Endodermal cell (in vitro differentiated cells): ENCODE results near the gene VMP1. TPM values are rescaled to one million over a fixed set of nuclear protein-coding genes. Genes with fewer than 3 reads are reported as not detected.
"Not testable (repeated sequence)": the region's sequence is repeated elsewhere in the genome, so short reads cannot be mapped to it uniquely, and the experiment has no call there.

ENCODE experiments used
- DNase-seq: peaks from one replicate; pipeline ENCODE4 v3.0.0-alpha.2; 2017
- H3K27ac ChIP-seq: 2 replicates; pipeline ENCODE4 v1.5.1; 2013; ENCODE audit warnings: mild to moderate bottlenecking, low read depth, low read length, moderate library complexity
- H3K27me3 ChIP-seq: 2 replicates; pipeline ENCODE4 v1.6.1; 2013; ENCODE audit warnings: mild to moderate bottlenecking, low read length, moderate library complexity; ENCODE audit not compliant: insufficient read depth, control insufficient read depth, poor library complexity, severe bottlenecking
- H3K36me3 ChIP-seq: 2 replicates; pipeline ENCODE4 v1.7.0; 2013; ENCODE audit warnings: mild to moderate bottlenecking, low read length, moderate library complexity; ENCODE audit not compliant: control insufficient read depth, insufficient read depth
- H3K4me1 ChIP-seq: one replicate; pipeline ENCODE4 v1.7.0; 2013; ENCODE audit warnings: low read length; ENCODE audit not compliant: control insufficient read depth, insufficient read depth
- H3K4me3 ChIP-seq: 2 replicates; pipeline ENCODE4 v1.5.1; 2013; ENCODE audit warnings: mild to moderate bottlenecking, low read length, moderate library complexity
- H3K9ac ChIP-seq: 2 replicates; pipeline ENCODE4 v1.6.1; 2013; ENCODE audit warnings: mild to moderate bottlenecking, low read length, moderate library complexity; ENCODE audit not compliant: poor library complexity, severe bottlenecking; ENCODE audit errors: extremely low read depth
- H3K9me3 ChIP-seq: 2 replicates; pipeline ENCODE4 v1.6.1; 2013; ENCODE audit warnings: mild to moderate bottlenecking, low read length, moderate library complexity; ENCODE audit not compliant: control insufficient read depth
- H3K27ac Mint-ChIP-seq: 2 replicates; pipeline ENCODE4 v1.8.0; 2020; ENCODE audit warnings: mixed read lengths
- H3K27me3 Mint-ChIP-seq: 2 replicates; pipeline ENCODE4 v1.8.0; 2021; ENCODE audit warnings: mild to moderate bottlenecking, mixed read lengths; ENCODE audit not compliant: insufficient read depth
- H3K36me3 Mint-ChIP-seq: 2 replicates; pipeline ENCODE4 v1.8.0; 2020; ENCODE audit warnings: low read depth, mixed read lengths
- H3K4me1 Mint-ChIP-seq: 2 replicates; pipeline ENCODE4 v1.8.0; 2020; ENCODE audit warnings: mixed read lengths
- H3K4me3 Mint-ChIP-seq: 2 replicates; pipeline ENCODE4 v1.8.0; 2020; ENCODE audit warnings: mild to moderate bottlenecking, moderate library complexity, mixed read lengths
- H3K9me3 Mint-ChIP-seq: 2 replicates; pipeline ENCODE4 v1.8.0; 2020; ENCODE audit warnings: mild to moderate bottlenecking, mixed read lengths
- WGBS, 2 experiments: methylation state at CpG; one replicate each; pipeline versions ENCODE4 v1.1.5 to v1.1.7; 2013; ENCODE audit warnings: missing lambda C conversion rate in 2 of 2, mixed read lengths in 1 of 2; ENCODE audit not compliant: insufficient coverage in 1 of 2, insufficient read length in 1 of 2; 5-methylcytosine and 5-hydroxymethylcytosine counted together
- total RNA-seq, 2 donors: library from RNA; stranded (reverse); fragmentation: NEBNext Ultra II Directional in 1 of 2; extraction: Animal tissue kit (Norgen Biotek cat#: 25700) in 1 of 2; gene quantifications; 2 replicates in 1 of 2; 3 replicates in 1 of 2; pipeline ENCODE4 v1.2.1, GENCODE V29; 2021
- TF ChIP-seq, protein P1 (sequence below): fragments of 200-600 bp; sonication (generic); conservative IDR thresholded peaks from 2 replicates; pipeline ENCODE4 v1.5.0; 2021; ENCODE audit warnings: antibody characterized with exemption, mild to moderate bottlenecking

The VMP1 gene
- total RNA-seq, 2 donors from 2014 or later: 67.9 to 69.9 TPM

DNA sequence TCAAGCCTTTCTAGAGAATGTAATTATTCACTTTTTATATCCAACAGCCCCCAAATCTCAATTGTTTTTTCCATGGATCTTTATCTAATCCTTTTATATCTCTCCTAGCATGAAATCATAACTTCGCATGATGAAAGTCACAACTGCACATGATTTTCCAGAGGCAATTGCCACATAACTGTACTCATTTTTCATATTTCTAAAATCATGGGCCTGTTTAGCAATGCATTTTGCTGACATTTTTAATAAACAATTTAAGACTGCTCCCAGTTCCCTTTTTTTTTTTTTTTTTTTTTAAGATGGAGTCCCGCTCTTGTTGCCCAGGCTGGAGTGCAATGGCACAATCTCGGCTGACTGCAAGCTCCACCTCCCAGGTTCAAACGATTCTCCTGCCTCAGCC lies 83.5 kb downstream of the VMP1 start:
- H3K9me3 ChIP-seq: no peaks in the 10 kb centered on the region
- H3K4me3 ChIP-seq: no peak overlapping the region
- H3K9ac ChIP-seq: no peak overlapping the region
- H3K27ac ChIP-seq: no peak overlapping the region
- H3K4me1 ChIP-seq: peaks cover 8% of the 10 kb centered on the region
- peaks cover 12% of the 10 kb centered on the region for H3K4me1 Mint-ChIP-seq
- H3K4me3 Mint-ChIP-seq: no peak overlapping the region
- no peaks in the 10 kb centered on the region for H3K27me3 ChIP-seq
- no peaks in the 10 kb centered on the region for H3K27me3 Mint-ChIP-seq
- H3K36me3 Mint-ChIP-seq: peaks cover 15% of the 10 kb centered on the region
- 85 to 91% methylated on average over 2 to 4 of the region's 4 CpGs for WGBS, 2 experiments
- H3K9me3 Mint-ChIP-seq: no peaks in the 10 kb centered on the region
- H3K27ac Mint-ChIP-seq: no peak overlapping the region
- H3K36me3 ChIP-seq: no peaks in the 10 kb centered on the region
- TF ChIP-seq, protein P1, sequence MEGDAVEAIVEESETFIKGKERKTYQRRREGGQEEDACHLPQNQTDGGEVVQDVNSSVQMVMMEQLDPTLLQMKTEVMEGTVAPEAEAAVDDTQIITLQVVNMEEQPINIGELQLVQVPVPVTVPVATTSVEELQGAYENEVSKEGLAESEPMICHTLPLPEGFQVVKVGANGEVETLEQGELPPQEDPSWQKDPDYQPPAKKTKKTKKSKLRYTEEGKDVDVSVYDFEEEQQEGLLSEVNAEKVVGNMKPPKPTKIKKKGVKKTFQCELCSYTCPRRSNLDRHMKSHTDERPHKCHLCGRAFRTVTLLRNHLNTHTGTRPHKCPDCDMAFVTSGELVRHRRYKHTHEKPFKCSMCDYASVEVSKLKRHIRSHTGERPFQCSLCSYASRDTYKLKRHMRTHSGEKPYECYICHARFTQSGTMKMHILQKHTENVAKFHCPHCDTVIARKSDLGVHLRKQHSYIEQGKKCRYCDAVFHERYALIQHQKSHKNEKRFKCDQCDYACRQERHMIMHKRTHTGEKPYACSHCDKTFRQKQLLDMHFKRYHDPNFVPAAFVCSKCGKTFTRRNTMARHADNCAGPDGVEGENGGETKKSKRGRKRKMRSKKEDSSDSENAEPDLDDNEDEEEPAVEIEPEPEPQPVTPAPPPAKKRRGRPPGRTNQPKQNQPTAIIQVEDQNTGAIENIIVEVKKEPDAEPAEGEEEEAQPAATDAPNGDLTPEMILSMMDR: no peak
- DNase-seq: no peak

DNA sequence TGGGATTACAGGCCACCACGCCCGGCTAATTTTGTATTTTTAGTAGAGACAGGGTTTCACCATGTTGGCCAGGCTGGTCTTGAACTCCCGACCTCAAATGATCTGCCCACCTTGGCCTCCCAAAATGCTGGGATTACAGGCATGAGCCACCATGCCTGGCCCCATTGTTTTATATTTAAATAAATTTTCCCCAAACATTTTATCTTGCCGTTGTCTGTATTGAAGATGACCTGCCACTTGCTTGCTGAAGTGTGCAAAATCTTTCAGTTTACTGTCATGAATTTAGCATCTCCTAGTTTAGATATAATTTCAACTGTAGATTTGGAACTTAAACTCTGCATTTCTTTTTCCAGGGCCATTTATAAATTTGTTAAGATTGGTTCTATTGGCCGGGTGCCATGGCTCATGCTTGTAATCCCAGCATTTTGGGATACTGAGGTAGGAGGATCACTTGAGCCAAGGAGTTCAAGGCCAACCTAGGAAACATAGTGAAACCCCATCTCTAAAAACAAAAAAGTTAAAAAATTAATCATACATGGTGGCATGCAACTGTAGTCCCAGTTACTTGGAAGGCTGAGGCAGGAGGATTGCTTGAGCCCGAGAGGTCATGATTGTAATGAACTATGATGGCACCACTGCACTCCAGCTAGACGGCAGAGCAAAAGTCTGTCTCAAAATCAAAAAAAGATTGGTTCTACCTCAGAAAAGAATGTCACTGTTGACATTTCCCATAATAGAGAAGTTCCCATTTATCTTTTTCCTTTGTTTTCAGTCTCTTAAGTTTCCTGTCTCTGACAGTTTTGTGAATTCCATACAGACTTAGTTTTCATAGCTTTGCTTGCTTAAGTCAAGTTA lies 84.4 kb downstream of the VMP1 start:
- Mint-ChIP-seq H3K9me3 (no peaks in the 10 kb centered on the region), H3K27ac (peak overlapping the region; percentile 26), H3K27me3 (no peaks in the 10 kb centered on the region), H3K36me3 (peaks cover 18% of the 10 kb centered on the region), H3K4me1 (peaks cover 6% of the 10 kb centered on the region), H3K4me3 (no peak overlapping the region)
- Histone ChIP-seq H3K36me3 (no peaks in the 10 kb centered on the region), H3K27ac (no peak overlapping the region), H3K27me3 (no peaks in the 10 kb centered on the region), H3K9ac (no peak overlapping the region), H3K4me1 (peaks cover 1% of the 10 kb centered on the region), H3K4me3 (no peak overlapping the region), H3K9me3 (no peaks in the 10 kb centered on the region)
- 82 to 94% methylated on average over 7 of the region's 7 CpGs for WGBS, 2 experiments
- TF ChIP-seq, protein P1: no peak
- no peak for DNase-seq

DNA sequence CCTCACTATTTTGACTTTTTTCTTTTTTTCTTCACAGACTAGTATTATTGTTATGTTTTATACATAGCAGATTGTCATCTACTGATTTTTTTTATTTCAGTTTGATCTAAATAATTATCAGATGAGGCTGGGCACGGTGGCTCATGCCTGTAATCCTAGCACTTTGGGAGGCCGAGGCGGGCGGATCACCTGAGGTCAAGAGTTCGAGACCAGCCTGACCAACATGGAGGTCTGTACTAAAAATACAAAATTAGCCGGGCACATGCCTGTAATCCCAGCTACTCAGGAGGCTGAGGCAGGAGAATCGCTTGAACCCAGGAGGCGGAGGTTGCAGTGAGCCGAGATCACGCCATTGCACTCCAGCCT lies 85.0 kb downstream of the VMP1 start:
- not testable (repeated sequence) for H3K27me3 Mint-ChIP-seq, H3K9ac ChIP-seq, DNase-seq, H3K4me1 ChIP-seq, H3K9me3 ChIP-seq, H3K4me3 ChIP-seq, H3K9me3 Mint-ChIP-seq, H3K36me3 ChIP-seq, H3K27ac ChIP-seq, H3K4me1 Mint-ChIP-seq, H3K4me3 Mint-ChIP-seq, H3K27me3 ChIP-seq
- WGBS, 2 experiments: 72 to 94% methylated on average over 2 to 8 of the region's 10 CpGs
- Mint-ChIP-seq H3K27ac (peak overlapping the region; percentile 26), H3K36me3 (peaks cover 18% of the 10 kb centered on the region)
